K562 (cell line): ENCODE data around the gene PPY.

ENCODE experiments used
- CBX8 ChIP-seq: fragments of 200-600 bp; sonication (generic); IDR thresholded peaks from 2 replicates; pipeline ENCODE4 v1.6.1; 2012; ENCODE audit warnings: borderline replicate concordance, mixed run types, low read depth, mild to moderate bottlenecking, moderate library complexity, mixed read lengths, low read length, control low read depth, inconsistent platforms; ENCODE audit not compliant: poor library complexity, severe bottlenecking; ENCODE audit errors: extremely low read depth
- CREB3L1 ChIP-seq: fragments of 450-650 bp; IDR thresholded peaks from 2 replicates; pipeline ENCODE4 v1.6.1; 2014; ENCODE audit warnings: low read depth, mild to moderate bottlenecking, moderate library complexity, borderline replicate concordance
- CTCF ChIP-seq, 3 experiments: IDR thresholded peaks in 2 of 3; conservative IDR thresholded peaks in 1 of 3; 2 replicates each; pipeline ENCODE4 v1.5.1; 2011 to 2012; ENCODE audit warnings: low read length in 3 of 3, mild to moderate bottlenecking in 3 of 3, control low read depth in 2 of 3, improper control_type of control experiment in 1 of 3, inconsistent platforms in 1 of 3, low read depth in 1 of 3, mixed read lengths in 1 of 3, moderate library complexity in 1 of 3; ENCODE audit not compliant: insufficient read depth in 2 of 3
- MAX ChIP-seq: sonication (generic); formaldehyde crosslinking; IDR thresholded peaks from 2 replicates; pipeline ENCODE4 v1.9.0; 2022; ENCODE audit warnings: mild to moderate bottlenecking, missing genetic modification reagents
- MCM2 ChIP-seq: fragments of 450-650 bp; IDR thresholded peaks from 2 replicates; pipeline ENCODE4 v1.6.1; 2017; ENCODE audit warnings: low read depth, mild to moderate bottlenecking
- NFRKB ChIP-seq: fragments of 450-650 bp; IDR thresholded peaks from 2 replicates; pipeline ENCODE4 v1.6.1; 2016; ENCODE audit warnings: low read depth
- POLR2A ChIP-seq: fragments of 450-650 bp; conservative IDR thresholded peaks from 2 replicates; pipeline ENCODE4 v1.6.1; 2016
- PRPF4 ChIP-seq: fragments of 200-400 bp; formaldehyde crosslinking; IDR thresholded peaks from one replicate; pipeline ENCODE4 v1.6.1; 2017; ENCODE audit warnings: low read length, low read depth, mild to moderate bottlenecking; ENCODE audit not compliant: insufficient read depth, poor library complexity, severe bottlenecking
- U2AF2 ChIP-seq: fragments of 200-400 bp; formaldehyde crosslinking; optimal IDR thresholded peaks from 2 replicates; pipeline ENCODE3; 2017; ENCODE audit warnings: low read depth, mild to moderate bottlenecking, low read length
- USF1 ChIP-seq: sonication (generic); formaldehyde crosslinking; IDR thresholded peaks from 2 replicates; pipeline ENCODE4 v1.9.0; 2022; ENCODE audit warnings: mild to moderate bottlenecking, missing genetic modification reagents

- TF ChIP-seq PRPF4 (no peak), MCM2 (no peak), U2AF2 (no peak), CBX8 (no peak), CTCF (IDR thresholded peaks at IDR 0.05 in 2 of 3, conservative IDR thresholded peaks at IDR 0.05 in 1 of 3; ENCODE audit: insufficient read depth in 2 of 3, low read depth in 1 of 3, low read length in 3 of 3) (no peak; a peak in 1 of 6 replicates), USF1 (CRISPR knock-in tag) (no peak), MAX (CRISPR knock-in tag) (no peak), POLR2A (no peak), NFRKB (no peak), CREB3L1 (no peak)
Measured at GRCh38 chr17:43983196-43983514, 40.9 kb upstream of the PPY start.
